ENCODE data around the gene SLC26A3. TPM values are rescaled to one million over a fixed set of nuclear protein-coding genes. Genes with fewer than 3 reads are reported as not detected.

SLC26A3 gene
- total RNA-seq, 1 experiment from 2014 or later = not detected

GRCh38 chr7:107768263-107768662, 34.8 kb downstream of the SLC26A3 start:
- no peak for TF ChIP-seq CTCF (conservative IDR thresholded peaks at IDR 0.05)
- no peaks in the 10 kb centered on the region for H3K9me3 Mint-ChIP-seq
- Histone ChIP-seq H4K5ac (ENCODE audit: insufficient read length, low read depth, low read length) (no peak overlapping the region), H3K14ac (ENCODE audit: insufficient read depth, low read length) (no peak overlapping the region), H4K20me1 (ENCODE audit: control insufficient read depth, insufficient read depth, insufficient read length) (no peaks in the 10 kb centered on the region), H3K4me2 (ENCODE audit: insufficient read depth, insufficient read length, low read length) (no peak overlapping the region), H4K8ac (replicated peaks; ENCODE audit: insufficient read length, low read depth, low read length) (no peak overlapping the region), H3K79me2 (ENCODE audit: insufficient read depth, low read length) (no peaks in the 10 kb centered on the region), H2AFZ (ENCODE audit: low read length) (no peak overlapping the region), H3K27ac (ENCODE audit: insufficient read length, low read depth, low read length) (no peak overlapping the region), H3K79me1 (ENCODE audit: insufficient read depth, low read depth, low read length, poor library complexity, severe bottlenecking) (no peaks in the 10 kb centered on the region), H3K18ac (ENCODE audit: insufficient read length, low read depth, low read length) (no peak overlapping the region), H3T11ph (ENCODE audit: low read length) (no peak overlapping the region), H3K23me2 (ENCODE audit: insufficient read length, low read depth, low read length, poor library complexity, severe bottlenecking) (no peaks in the 10 kb centered on the region), H3K27me3 (ENCODE audit: insufficient read depth, low read length) (no peaks in the 10 kb centered on the region), H2BK15ac (ENCODE audit: low read depth, low read length) (no peak overlapping the region), H3K4me1 (ENCODE audit: insufficient read depth, low read length) (no peaks in the 10 kb centered on the region), H2BK12ac (ENCODE audit: insufficient read length, low read depth, low read length) (no peak overlapping the region), H3K9ac (ENCODE audit: extremely low read depth, insufficient read length, low read length) (no peak overlapping the region), H3K56ac (ENCODE audit: insufficient read length, low read depth, low read length) (no peak overlapping the region), H3K23ac (ENCODE audit: insufficient read length, low read depth, low read length) (no peak overlapping the region), H2BK5ac (ENCODE audit: insufficient read length, low read length) (no peak overlapping the region), H2AK5ac (ENCODE audit: insufficient read length, low read length) (no peak overlapping the region), H2BK120ac (ENCODE audit: low read depth, low read length, poor library complexity, severe bottlenecking) (no peak overlapping the region), H3K4ac (ENCODE audit: low read depth, low read length) (no peak overlapping the region), H3K9me3 (ENCODE audit: control insufficient read depth, low read depth, low read length) (no peaks in the 10 kb centered on the region), H4K91ac (ENCODE audit: insufficient read length, low read depth, low read length) (no peak overlapping the region), H2BK20ac (ENCODE audit: low read depth, low read length, poor library complexity, severe bottlenecking) (no peak overlapping the region)
- no CpG with 5 or more reads among the region's 1 CpG for WGBS (ENCODE audit: extremely low coverage, insufficient read length, low lambda C conversion rate)
- no peak for DNase-seq
- peaks cover 7% of the 10 kb centered on the region for H3K27me3 Mint-ChIP-seq (ENCODE audit: low read depth)
- H3K4me3 Mint-ChIP-seq = no peak overlapping the region
- H3K27ac Mint-ChIP-seq = no peak overlapping the region
- no peaks in the 10 kb centered on the region for H3K36me3 Mint-ChIP-seq (ENCODE audit: insufficient read depth in 1 of 3, low read depth in 3 of 3)
- H3K4me1 Mint-ChIP-seq = no peaks in the 10 kb centered on the region

Data from H9 (cell line).